Activated T-cell treated with anti-CD3 and anti-CD28 coated beads, Interleukin-2, amount 50 U/mL, for 4 hours (primary cell): Measurements from ENCODE around the gene MDFIC. TPM values are rescaled to one million over a fixed set of nuclear protein-coding genes. Genes with fewer than 3 reads are reported as not detected.
"Not testable (repeated sequence)": the region's sequence is repeated elsewhere in the genome, so short reads cannot be mapped to it uniquely, and the experiment has no call there.

Source experiments
- ATAC-seq, 2 donors: fragments of 200-7000 bp; cut with Tn5 transposase; one replicate each; pipeline ENCODE4 v1.10.0; 2021
- DNase-seq: peaks from one replicate; pipeline ENCODE4 v3.0.0-alpha.2; 2020
- H3K27me3 Mint-ChIP-seq: one replicate; pipeline ENCODE4 v1.8.0; 2021; ENCODE audit warnings: low read depth, mixed read lengths
- H3K36me3 Mint-ChIP-seq: one replicate; pipeline ENCODE4 v1.8.0; 2022; ENCODE audit warnings: mixed read lengths; ENCODE audit not compliant: insufficient read depth
- H3K4me1 Mint-ChIP-seq: one replicate; pipeline ENCODE4 v1.8.0; 2021; ENCODE audit warnings: low read depth, mixed read lengths
- H3K4me3 Mint-ChIP-seq: one replicate; pipeline ENCODE4 v1.8.0; 2021; ENCODE audit warnings: mild to moderate bottlenecking, moderate library complexity, mixed read lengths
- H3K9me3 Mint-ChIP-seq: one replicate; pipeline ENCODE4 v1.8.0; 2021; ENCODE audit warnings: mixed read lengths
- total RNA-seq, 3 donors: library from RNA; stranded (reverse); gene quantifications; one replicate each; pipeline ENCODE4 v1.2.1, GENCODE V29; 2021

The MDFIC gene, protein sequence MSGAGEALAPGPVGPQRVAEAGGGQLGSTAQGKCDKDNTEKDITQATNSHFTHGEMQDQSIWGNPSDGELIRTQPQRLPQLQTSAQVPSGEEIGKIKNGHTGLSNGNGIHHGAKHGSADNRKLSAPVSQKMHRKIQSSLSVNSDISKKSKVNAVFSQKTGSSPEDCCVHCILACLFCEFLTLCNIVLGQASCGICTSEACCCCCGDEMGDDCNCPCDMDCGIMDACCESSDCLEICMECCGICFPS
- 100 to 1,000 TPM in 1 of 3 donors, 10 to 100 TPM in 2; 84.4 to 119 (median 98.9) TPM for total RNA-seq

GRCh38 chr7:114922026-114922651 is at the start of gene MDFIC:
Gene MDFIC (plus strand): TSS chr7:114922094. CDS start chr7:114923034, 940 bp downstream.
- Mint-ChIP-seq H3K4me1 (peaks cover 63% of the 10 kb centered on the region), H3K27me3 (no peaks in the 10 kb centered on the region), H3K9me3 (no peaks in the 10 kb centered on the region), H3K36me3 (peaks cover 21% of the 10 kb centered on the region), H3K4me3 (peak within 1 kb of the TSS; percentile 96)
- DNase-seq (peak; percentile 60), ATAC-seq (peak; percentile 70 to 73)

GRCh38 chr7:114874170-114874569 is 47.7 kb upstream of the MDFIC start:
- DNase-seq (no peak), ATAC-seq (no peak)
- H3K36me3 Mint-ChIP-seq: no peaks in the 10 kb centered on the region
- peaks cover under 1% of the 10 kb centered on the region for H3K9me3 Mint-ChIP-seq
- no peak overlapping the region for H3K4me3 Mint-ChIP-seq
- no peaks in the 10 kb centered on the region for H3K4me1 Mint-ChIP-seq
- no peaks in the 10 kb centered on the region for H3K27me3 Mint-ChIP-seq

DNA sequence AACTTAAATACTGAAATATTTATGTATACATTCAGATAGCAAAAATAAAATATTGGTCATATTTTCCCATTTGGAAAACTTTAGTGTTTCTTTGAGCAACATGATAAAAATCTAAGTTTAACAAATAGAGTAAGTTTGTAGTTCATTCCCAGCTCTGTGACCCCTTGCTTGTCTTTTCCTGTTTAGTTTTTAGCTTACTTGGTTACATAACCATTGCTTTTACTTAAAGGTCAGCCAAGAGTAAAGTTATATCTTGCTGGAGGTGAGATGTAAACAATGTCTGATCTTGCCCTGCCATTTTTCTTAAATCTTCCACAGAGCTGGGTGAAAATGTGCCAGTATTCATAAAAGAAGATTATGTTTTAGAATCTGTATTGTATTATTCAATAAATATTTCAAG is 46.7 kb upstream of the MDFIC start:
- H3K9me3 Mint-ChIP-seq: peaks cover 8% of the 10 kb centered on the region
- H3K36me3 Mint-ChIP-seq: no peaks in the 10 kb centered on the region
- ATAC-seq (no peak), DNase-seq (no peak)
- no peak overlapping the region for H3K4me3 Mint-ChIP-seq
- no peaks in the 10 kb centered on the region for H3K27me3 Mint-ChIP-seq
- H3K4me1 Mint-ChIP-seq: no peaks in the 10 kb centered on the region

- no peaks in the 10 kb centered on the region for H3K4me1 Mint-ChIP-seq
- H3K4me3 Mint-ChIP-seq: no peak overlapping the region
- H3K36me3 Mint-ChIP-seq: peaks cover 1% of the 10 kb centered on the region
- peaks cover 19% of the 10 kb centered on the region for H3K9me3 Mint-ChIP-seq
- no peaks in the 10 kb centered on the region for H3K27me3 Mint-ChIP-seq
- ATAC-seq: no peak
- no peak for DNase-seq
Observed at GRCh38 chr7:114879554-114879953, 42.3 kb upstream of the MDFIC start.

GRCh38 chr7:114885836-114886235 is 36.1 kb upstream of the MDFIC start:
- no peaks in the 10 kb centered on the region for H3K27me3 Mint-ChIP-seq
- peaks cover 6% of the 10 kb centered on the region for H3K9me3 Mint-ChIP-seq
- DNase-seq (no peak), ATAC-seq (no peak)
- H3K4me1 Mint-ChIP-seq: peaks cover 32% of the 10 kb centered on the region
- H3K36me3 Mint-ChIP-seq: no peaks in the 10 kb centered on the region
- no peak overlapping the region for H3K4me3 Mint-ChIP-seq

DNA sequence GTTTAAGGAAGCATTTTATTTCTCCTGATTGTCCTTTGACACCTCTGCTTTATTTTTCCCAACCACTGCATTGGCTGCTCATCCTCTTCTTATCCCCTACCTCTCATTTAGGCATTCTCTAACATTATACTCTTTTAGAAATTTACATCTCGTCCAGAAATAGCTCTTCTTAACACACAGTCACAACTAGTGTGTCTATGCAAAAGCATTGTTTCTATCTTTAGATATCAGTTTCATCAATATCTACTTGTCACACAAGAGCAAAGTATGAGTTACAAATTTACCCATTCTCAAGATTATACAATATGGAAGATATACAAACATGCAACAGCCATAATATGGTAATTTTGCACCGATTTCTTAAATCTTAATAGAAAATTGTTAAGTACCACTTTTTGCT is 35.7 kb upstream of the MDFIC start:
- Mint-ChIP-seq H3K4me1 (peaks cover 32% of the 10 kb centered on the region), H3K4me3 (no peak overlapping the region), H3K36me3 (no peaks in the 10 kb centered on the region), H3K27me3 (no peaks in the 10 kb centered on the region), H3K9me3 (peaks cover 3% of the 10 kb centered on the region)
- DNase-seq (no peak), ATAC-seq (no peak)

DNA sequence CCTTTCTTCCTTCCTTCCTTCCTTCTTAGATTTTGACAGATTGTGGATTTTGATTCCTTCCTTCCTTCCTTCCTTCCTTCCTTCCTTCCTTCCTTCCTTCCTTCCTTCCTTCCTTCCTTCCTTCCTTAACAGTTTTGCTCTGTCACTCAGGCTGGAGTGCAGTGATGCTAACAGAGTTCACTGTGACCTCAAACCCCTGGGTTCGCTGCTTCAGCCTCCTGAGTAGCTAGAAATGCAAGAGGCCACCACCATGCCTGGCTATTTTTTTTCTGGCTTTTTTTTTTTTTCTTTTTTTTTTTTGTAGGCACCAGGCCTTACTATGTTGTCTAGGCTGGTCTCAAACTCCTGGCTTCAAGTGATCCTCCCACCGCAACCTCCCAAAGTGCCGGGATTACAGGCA is 32.8 kb upstream of the MDFIC start:
- H3K27me3 Mint-ChIP-seq: not testable (repeated sequence)

DNA sequence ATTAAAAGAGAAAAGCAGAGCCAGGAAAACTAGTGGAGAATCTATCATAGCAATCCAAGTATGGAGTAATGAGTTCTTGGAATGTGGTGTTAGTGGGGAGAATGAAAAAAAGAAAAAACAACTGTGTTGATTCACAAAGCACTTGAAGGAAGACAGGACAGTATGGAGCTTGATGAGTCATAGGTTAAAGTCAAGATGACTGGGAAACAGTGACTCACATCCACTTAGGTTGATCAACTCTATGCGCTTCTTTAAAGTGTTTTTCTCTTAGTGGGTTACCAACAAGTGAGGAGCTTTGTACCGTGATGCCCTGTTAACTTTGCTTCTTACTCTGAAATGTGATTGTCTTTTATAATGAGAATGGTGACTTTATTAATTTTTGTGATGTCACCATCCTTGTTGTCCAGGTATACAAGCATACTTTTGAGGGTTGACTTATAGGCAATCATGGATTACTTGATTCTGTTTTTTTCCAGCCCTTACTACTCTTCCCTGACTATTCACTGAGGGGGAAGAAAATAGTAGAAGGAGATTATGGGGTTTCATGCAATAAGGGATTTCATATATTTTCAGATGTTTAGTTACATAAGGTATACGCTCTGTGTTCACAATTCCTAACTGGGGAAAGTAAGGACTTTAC is 32.1 kb upstream of the MDFIC start:
- H3K9me3 Mint-ChIP-seq: peaks cover 4% of the 10 kb centered on the region
- H3K36me3 Mint-ChIP-seq: no peaks in the 10 kb centered on the region
- no peaks in the 10 kb centered on the region for H3K27me3 Mint-ChIP-seq
- DNase-seq (no peak), ATAC-seq (peak; percentile 99 to 100)
- peak overlapping the region; percentile 33 for H3K4me3 Mint-ChIP-seq
- peaks cover 35% of the 10 kb centered on the region for H3K4me1 Mint-ChIP-seq

More for the DNA sequence above, 32.8 kb upstream of the MDFIC start:
- DNase-seq, H3K9me3 Mint-ChIP-seq, H3K36me3 Mint-ChIP-seq, H3K4me3 Mint-ChIP-seq, ATAC-seq: not testable (repeated sequence)
- peaks cover 35% of the 10 kb centered on the region for H3K4me1 Mint-ChIP-seq

DNA sequence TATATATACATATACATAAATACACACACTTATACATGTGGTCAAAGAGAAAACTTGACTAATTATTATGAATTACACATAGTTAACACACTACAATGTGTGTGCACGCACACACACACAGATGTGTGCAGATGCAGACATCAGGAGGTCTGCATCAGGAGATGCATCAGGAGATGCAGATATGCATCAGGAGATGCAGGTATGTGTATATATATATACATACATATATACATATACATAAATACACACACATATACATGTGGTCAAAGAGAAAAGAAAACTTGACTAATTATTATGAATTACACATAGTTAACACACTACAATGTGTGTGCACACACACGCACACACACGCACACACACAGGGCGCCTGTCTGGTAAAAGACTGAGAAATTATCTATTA is 31.3 kb upstream of the MDFIC start:
- H3K4me3 Mint-ChIP-seq: no peak overlapping the region
- peaks cover 35% of the 10 kb centered on the region for H3K4me1 Mint-ChIP-seq
- ATAC-seq: no peak
- no peak for DNase-seq
- H3K27me3 Mint-ChIP-seq: no peaks in the 10 kb centered on the region
- H3K36me3 Mint-ChIP-seq: no peaks in the 10 kb centered on the region
- H3K9me3 Mint-ChIP-seq: peaks cover 4% of the 10 kb centered on the region

GRCh38 chr7:114900127-114900526 is 21.8 kb upstream of the MDFIC start:
- no peak for ATAC-seq
- Mint-ChIP-seq H3K9me3 (no peaks in the 10 kb centered on the region), H3K36me3 (no peaks in the 10 kb centered on the region), H3K4me3 (no peak overlapping the region), H3K4me1 (no peaks in the 10 kb centered on the region), H3K27me3 (no peaks in the 10 kb centered on the region)
- no peak for DNase-seq

- no peak overlapping the region for H3K4me3 Mint-ChIP-seq
- no peaks in the 10 kb centered on the region for H3K36me3 Mint-ChIP-seq
- ATAC-seq: no peak
- no peak for DNase-seq
- no peaks in the 10 kb centered on the region for H3K4me1 Mint-ChIP-seq
- H3K27me3 Mint-ChIP-seq: no peaks in the 10 kb centered on the region
- no peaks in the 10 kb centered on the region for H3K9me3 Mint-ChIP-seq
Observed at GRCh38 chr7:114901771-114902170, 20.1 kb upstream of the MDFIC start.

GRCh38 chr7:114903131-114903530 is 18.8 kb upstream of the MDFIC start:
- H3K36me3 Mint-ChIP-seq: no peaks in the 10 kb centered on the region
- no peaks in the 10 kb centered on the region for H3K27me3 Mint-ChIP-seq
- H3K4me1 Mint-ChIP-seq: no peaks in the 10 kb centered on the region
- ATAC-seq (no peak), DNase-seq (no peak)
- H3K9me3 Mint-ChIP-seq: peaks cover under 1% of the 10 kb centered on the region
- no peak overlapping the region for H3K4me3 Mint-ChIP-seq

- Mint-ChIP-seq H3K9me3 (peaks cover 9% of the 10 kb centered on the region), H3K36me3 (no peaks in the 10 kb centered on the region), H3K4me1 (peaks cover 9% of the 10 kb centered on the region), H3K27me3 (no peaks in the 10 kb centered on the region), H3K4me3 (no peak overlapping the region)
- DNase-seq (no peak), ATAC-seq (no peak)
Observed at GRCh38 chr7:114910787-114911186, 11.1 kb upstream of the MDFIC start.

GRCh38 chr7:114911411-114911810 is 10.5 kb upstream of the MDFIC start:
- Mint-ChIP-seq H3K36me3 (no peaks in the 10 kb centered on the region), H3K9me3 (peaks cover 9% of the 10 kb centered on the region), H3K4me3 (no peak overlapping the region), H3K27me3 (no peaks in the 10 kb centered on the region), H3K4me1 (peaks cover 15% of the 10 kb centered on the region)
- ATAC-seq (no peak), DNase-seq (no peak)
